Right lobe of liver (tissue), 6 donors: ENCODE data around the gene PDCD11. TPM values are rescaled to one million over a fixed set of nuclear protein-coding genes. Genes with fewer than 3 reads are reported as not detected.

Experiments
- ATAC-seq, 4 donors: fragments of 200-7000 bp; cut with Tn5 transposase; one replicate each; pipeline ENCODE4 v1.9.1; 2020; ENCODE audit warnings: mild to moderate bottlenecking in 4 of 4, moderate library complexity in 4 of 4
- DNase-seq, 3 donors: peaks; one replicate each; pipeline ENCODE4 v3.0.0-alpha.2; 2020
- H3K27ac ChIP-seq, 3 donors: fragments of 200-600 bp; one replicate each; pipeline ENCODE4 v1.8.0; 2022
- H3K27me3 ChIP-seq, 2 donors: fragments of 200-600 bp; one replicate each; pipeline ENCODE4 v1.8.0; 2022
- H3K36me3 ChIP-seq, 4 donors: fragments of 200-600 bp; sonication (generic) in 1 of 4; one replicate each; pipeline versions ENCODE4 v1.5.1 to v1.8.0; 2017 to 2022; ENCODE audit warnings: control low read depth in 1 of 4
- H3K4me1 ChIP-seq, 4 donors: fragments of 200-600 bp; sonication (generic) in 1 of 4; one replicate each; pipeline versions ENCODE4 v1.5.1 to v1.8.0; 2017 to 2022; ENCODE audit warnings: control low read depth in 1 of 4
- H3K4me3 ChIP-seq, 3 donors: fragments of 200-600 bp; one replicate each; pipeline ENCODE4 v1.8.0; 2022
- H3K9me3 ChIP-seq, 4 donors: fragments of 200-600 bp; sonication (generic) in 1 of 4; one replicate each; pipeline versions ENCODE4 v1.5.1 to v1.8.0; 2017 to 2022; ENCODE audit warnings: control low read depth in 1 of 4
- CTCF ChIP-seq, 4 donors: fragments of 200-600 bp in 3 of 4; fragments of 450-650 bp in 1 of 4; IDR thresholded peaks; one replicate each; pipeline versions ENCODE4 v1.5.1 to v1.8.0; 2016 to 2022; ENCODE audit warnings: antibody characterized with exemption in 4 of 4, mild to moderate bottlenecking in 2 of 4
- POLR2A ChIP-seq: fragments of 450-650 bp; IDR thresholded peaks from one replicate; pipeline ENCODE4 v1.6.1; 2017; ENCODE audit warnings: antibody characterized with exemption, mild to moderate bottlenecking
- WGBS: methylation state at CpG from one replicate; pipeline ENCODE4 v1.1.6; 2018; ENCODE audit warnings: low coverage, low lambda C conversion rate; ENCODE audit not compliant: insufficient coverage; ENCODE audit errors: missing lambda C conversion rate; 5-methylcytosine and 5-hydroxymethylcytosine counted together
- intact Hi-C, 2 donors: fragments of 100-400 bp; cut with DNase I; formaldehyde crosslinking; loops; one replicate each; pipeline versions ENCODE4 v1.11.2 to v1.14.1; 2022
- total RNA-seq, 6 experiments: library from RNA; depleted of rRNA in 2 of 6; stranded (reverse); fragments of >200 nt in 2 of 6; fragmentation: NEBNext Ultra II Directional in 3 of 6; extraction: Animal tissue kit (Norgen Biotek cat#: 25700) in 3 of 6; gene quantifications; one replicate each; pipeline versions ENCODE4 v1.1.0 to v1.2.4, GENCODE V29; 2016 to 2023
- donor health status: DM: no; HTN: yes; CAD: no.
- donor health status: DM: no; HTN: no; CAD: no.
- donor health status: DM: no; HTN: no; CAD: no.
- donor health status: DM: no; HTN: yes; CAD: no.
- donor health status: DM: no; HTN: yes; CAD: no.

Gene PDCD11
- total RNA-seq, 6 experiments from 2014 or later: 10.6 to 13.5 (median 12.0) TPM

- TF ChIP-seq CTCF (IDR thresholded peaks at IDR 0.05) (no peak), POLR2A (no peak)
- Histone ChIP-seq H3K36me3 (peaks cover 0 to 44% (median 10%) of the 10 kb centered on the region in 4 donors), H3K27me3 (no peaks in the 10 kb centered on the region), H3K4me1 (peaks cover 0 to 4% (median 0%) of the 10 kb centered on the region in 4 donors), H3K27ac (no peak overlapping the region), H3K9me3 (no peaks in the 10 kb centered on the region), H3K4me3 (no peak overlapping the region)
- no peak for DNase-seq
- ATAC-seq: no peak
- intact Hi-C loops: no loop called here
- WGBS: 81% methylated on average over 5 of the region's 5 CpGs
Measured at GRCh38 chr10:103429647-103430046, 33.2 kb downstream of the PDCD11 start.

GRCh38 chr10:103431902-103432301 is 35.5 kb downstream of the PDCD11 start:
- H3K9me3 ChIP-seq: no peaks in the 10 kb centered on the region
- ATAC-seq: peak in 3 of 4 donors; percentile 26 to 48 (median 41)

GRCh38 chr10:103433858-103434257 is 37.4 kb downstream of the PDCD11 start:
- ATAC-seq: peak in 2 of 4 donors; percentile 28
- WGBS: 88% methylated on average over 2 of the region's 2 CpGs

More at GRCh38 chr10:103431902-103432301, 35.5 kb downstream of the PDCD11 start:
- WGBS: 51% methylated on average over 8 of the region's 8 CpGs
- no peak for DNase-seq
- H3K27ac ChIP-seq: no peak overlapping the region
- H3K27me3 ChIP-seq: no peaks in the 10 kb centered on the region
- no peak overlapping the region for H3K4me3 ChIP-seq
- TF ChIP-seq POLR2A (no peak), CTCF (IDR thresholded peaks at IDR 0.05) (no peak)
- H3K4me1 ChIP-seq: peaks cover 0 to 4% (median 0%) of the 10 kb centered on the region in 4 donors
- H3K36me3 ChIP-seq: peaks cover 0 to 48% (median 7%) of the 10 kb centered on the region in 4 donors
- intact Hi-C loops: no loop called here

GRCh38 chr10:103439776-103440175 is 43.4 kb downstream of the PDCD11 start:
- 93% methylated on average over 3 of the region's 4 CpGs for WGBS
- no peak for ATAC-seq
- intact Hi-C loops: no loop called here
- Histone ChIP-seq H3K36me3 (peaks cover 0 to 81% (median 35%) of the 10 kb centered on the region in 4 donors), H3K27me3 (no peaks in the 10 kb centered on the region), H3K4me3 (no peak overlapping the region), H3K4me1 (no peaks in the 10 kb centered on the region), H3K9me3 (no peaks in the 10 kb centered on the region), H3K27ac (no peak overlapping the region)
- no peak for TF ChIP-seq CTCF (IDR thresholded peaks at IDR 0.05)
- TF ChIP-seq POLR2A: no peak
- DNase-seq: no peak

More at GRCh38 chr10:103433858-103434257, 37.4 kb downstream of the PDCD11 start:
- peaks cover 0 to 55% (median 16%) of the 10 kb centered on the region in 4 donors for H3K36me3 ChIP-seq
- H3K27me3 ChIP-seq: no peaks in the 10 kb centered on the region
- no peak overlapping the region for H3K27ac ChIP-seq
- TF ChIP-seq POLR2A (no peak), CTCF (IDR thresholded peaks at IDR 0.05) (no peak)
- H3K9me3 ChIP-seq: no peaks in the 10 kb centered on the region
- no peak for DNase-seq
- H3K4me1 ChIP-seq: peaks cover 0 to 4% (median 0%) of the 10 kb centered on the region in 4 donors
- intact Hi-C loops: no loop called here
- no peak overlapping the region for H3K4me3 ChIP-seq
